ENCODE results near the gene DYNC1I1.

GRCh38 chr7:95951531-95951930 lies 179.2 kb downstream of the DYNC1I1 start:
- TF ChIP-seq YY1 (IDR thresholded peaks at IDR 0.05; ENCODE audit: insufficient read depth, insufficient read length) (no peak), SUZ12 (IDR thresholded peaks at IDR 0.05; ENCODE audit: extremely low read depth, insufficient read depth, insufficient read length) (no peak), ZNF274 (IDR thresholded peaks at IDR 0.05; ENCODE audit: low read depth, low read length) (no peak)
